DMS53 (cell line): ENCODE results near the gene SLC9B1.
A peak's percentile ranks its signal among the peaks of the same experiment; 100 is the strongest.

Experiments used
- DNase-seq: peaks from one replicate; lab custom pipeline; 2025; lab: John Stamatoyannopoulos, UW

SLC9B1 gene, protein sequence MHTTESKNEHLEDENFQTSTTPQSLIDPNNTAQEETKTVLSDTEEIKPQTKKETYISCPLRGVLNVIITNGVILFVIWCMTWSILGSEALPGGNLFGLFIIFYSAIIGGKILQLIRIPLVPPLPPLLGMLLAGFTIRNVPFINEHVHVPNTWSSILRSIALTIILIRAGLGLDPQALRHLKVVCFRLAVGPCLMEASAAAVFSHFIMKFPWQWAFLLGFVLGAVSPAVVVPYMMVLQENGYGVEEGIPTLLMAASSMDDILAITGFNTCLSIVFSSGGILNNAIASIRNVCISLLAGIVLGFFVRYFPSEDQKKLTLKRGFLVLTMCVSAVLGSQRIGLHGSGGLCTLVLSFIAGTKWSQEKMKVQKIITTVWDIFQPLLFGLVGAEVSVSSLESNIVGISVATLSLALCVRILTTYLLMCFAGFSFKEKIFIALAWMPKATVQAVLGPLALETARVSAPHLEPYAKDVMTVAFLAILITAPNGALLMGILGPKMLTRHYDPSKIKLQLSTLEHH

DNA sequence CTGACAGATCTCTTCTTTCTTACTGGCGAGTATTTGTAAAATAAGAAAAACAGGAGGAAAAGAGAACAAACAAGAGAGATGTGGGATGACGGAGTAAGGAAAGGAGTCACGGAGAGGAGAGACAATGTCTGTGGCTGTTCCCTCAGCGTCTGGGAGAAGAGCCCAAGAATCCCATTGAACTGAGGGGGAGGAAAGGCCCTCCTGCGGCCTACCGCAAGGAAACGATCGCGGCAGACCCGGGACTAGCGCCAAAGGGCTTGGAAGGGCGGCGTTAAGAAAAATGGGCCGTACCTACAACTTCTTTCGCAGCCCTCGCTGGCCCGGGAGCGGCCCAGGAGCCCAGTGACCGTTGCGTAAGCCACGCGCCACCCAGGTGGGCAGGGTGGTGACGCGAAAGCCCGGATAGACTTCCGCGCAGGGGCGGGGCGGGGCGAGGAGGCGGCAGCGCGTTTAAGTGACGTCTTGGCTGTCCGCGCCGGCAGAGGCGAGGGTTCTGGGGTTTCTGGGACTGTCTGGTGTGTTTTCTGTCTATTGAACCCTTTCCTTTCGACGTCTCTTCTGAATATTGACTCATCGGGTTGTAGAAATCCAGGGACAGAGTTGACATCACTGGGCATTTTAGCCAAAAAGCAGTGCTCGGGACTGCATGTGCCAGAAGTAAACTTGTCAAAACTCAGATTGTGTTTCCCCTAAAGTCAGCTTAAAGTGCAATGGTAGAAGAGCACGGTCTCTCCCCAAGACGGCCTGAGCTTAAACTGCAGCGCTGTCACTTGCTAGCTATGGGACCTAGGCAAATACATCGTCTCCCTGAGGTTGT is at the start of gene SLC9B1:
TSS of gene SLC9B1 (minus strand) at position 398 of the 817 bp plus-strand sequence. CDS start 27,994 bp downstream, outside the sequence.
- peak; percentile 95 for DNase-seq

DNA sequence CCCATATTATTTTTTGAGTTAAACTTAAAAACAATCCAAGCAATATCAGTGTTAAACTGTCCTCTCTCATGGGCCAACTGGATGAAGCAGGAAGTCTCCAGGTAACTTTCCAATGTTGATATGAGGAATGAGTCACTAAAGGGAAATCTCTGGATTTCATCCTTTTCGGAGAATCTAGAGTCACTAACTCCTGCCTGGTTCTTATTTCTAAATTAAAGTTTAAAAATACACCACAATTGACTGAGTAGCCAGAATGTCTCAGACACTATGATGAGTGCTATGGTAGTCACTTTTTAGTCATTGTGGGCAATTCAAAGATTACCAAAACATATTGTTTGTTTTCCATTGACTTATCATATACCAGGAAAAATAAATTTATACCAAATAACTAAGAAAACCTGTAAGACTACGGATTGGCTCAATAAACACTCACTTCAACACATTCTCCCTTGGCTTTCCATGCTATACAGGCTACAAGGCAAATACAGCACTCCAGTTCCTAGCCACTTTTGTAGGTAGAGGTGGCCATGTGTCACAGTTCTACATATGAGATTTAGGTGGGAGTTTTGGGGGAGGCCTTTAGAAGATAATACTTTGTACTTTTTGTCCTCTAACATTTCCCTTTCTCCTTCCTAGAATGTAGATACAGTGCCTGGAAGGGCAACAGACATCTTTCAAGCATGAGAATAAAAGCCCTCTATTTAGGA is 48.5 kb upstream of the SLC9B1 start:
- DNase-seq, result peak; percentile 3

DNA sequence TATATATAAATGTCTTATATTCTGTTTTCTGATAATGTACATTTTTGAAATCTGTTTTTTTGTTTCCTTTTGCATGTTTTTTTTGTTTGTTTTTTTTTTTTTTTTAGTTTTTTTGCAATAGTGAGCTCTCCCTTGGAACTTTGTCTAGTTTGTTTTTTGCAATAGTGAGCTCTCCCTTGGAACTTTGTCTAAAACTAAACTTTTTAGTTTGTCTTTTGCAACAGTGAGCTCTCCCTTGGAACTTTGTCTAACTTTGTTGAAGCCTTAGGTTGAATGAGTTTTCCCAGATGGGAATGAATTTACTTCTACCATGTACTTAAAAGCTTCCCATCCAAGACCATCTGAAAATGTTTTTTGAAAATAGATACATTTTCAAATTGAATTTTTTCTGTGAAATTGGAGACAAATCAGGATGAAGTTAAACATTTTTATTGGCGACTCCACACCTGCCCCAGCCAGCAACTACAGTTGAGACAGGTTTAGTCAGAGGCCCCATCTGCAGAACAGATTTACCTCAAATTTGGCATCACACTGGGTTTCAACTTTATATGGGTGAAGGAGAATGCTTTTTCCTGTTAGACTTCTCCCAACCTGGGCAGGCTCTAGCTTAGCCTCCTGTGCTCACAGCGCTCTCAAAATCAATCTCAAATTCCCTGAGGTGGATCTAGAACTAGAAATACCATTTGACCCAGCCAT is 41.1 kb upstream of the SLC9B1 start:
- no peak for DNase-seq

DNA sequence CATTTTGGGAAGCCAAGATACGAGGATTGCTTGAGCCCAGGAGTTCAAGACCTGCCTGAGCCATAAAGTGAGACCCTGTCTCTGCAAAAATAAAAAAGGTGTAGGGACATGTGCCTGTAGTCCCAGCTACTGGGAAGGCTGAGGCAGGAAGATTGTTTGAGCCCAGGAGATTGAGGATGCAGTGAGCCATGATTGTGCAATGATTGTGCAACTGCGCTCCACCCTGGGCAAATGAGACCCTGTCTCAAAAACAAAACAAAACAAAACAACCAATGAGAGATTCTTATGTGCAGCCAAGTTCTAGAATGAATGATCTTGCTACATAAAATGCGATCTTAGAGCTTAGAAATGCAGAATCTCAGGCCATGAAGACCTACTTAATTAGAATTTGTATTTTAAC is 34.5 kb upstream of the SLC9B1 start:
- DNase-seq, result no peak

DNA sequence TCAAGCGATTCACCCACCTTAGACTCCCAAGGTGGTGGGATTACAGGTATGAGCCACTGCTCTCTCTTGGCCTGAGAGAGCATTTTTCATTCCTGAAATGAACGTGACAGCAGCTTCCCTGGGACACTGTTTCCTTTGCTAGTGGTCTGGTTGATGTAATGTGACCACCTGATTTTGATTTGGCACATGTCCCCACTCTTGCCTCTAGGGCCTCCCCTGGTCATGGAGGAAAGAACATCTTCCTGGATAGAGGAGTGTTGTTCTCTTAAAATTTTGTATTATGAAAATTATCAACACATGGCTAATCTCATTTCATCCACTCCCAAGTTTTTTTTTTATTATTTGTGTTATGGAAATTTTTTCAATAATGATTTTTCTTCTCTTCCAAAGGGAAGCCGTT is 33.3 kb upstream of the SLC9B1 start:
- DNase-seq, result no peak

DNA sequence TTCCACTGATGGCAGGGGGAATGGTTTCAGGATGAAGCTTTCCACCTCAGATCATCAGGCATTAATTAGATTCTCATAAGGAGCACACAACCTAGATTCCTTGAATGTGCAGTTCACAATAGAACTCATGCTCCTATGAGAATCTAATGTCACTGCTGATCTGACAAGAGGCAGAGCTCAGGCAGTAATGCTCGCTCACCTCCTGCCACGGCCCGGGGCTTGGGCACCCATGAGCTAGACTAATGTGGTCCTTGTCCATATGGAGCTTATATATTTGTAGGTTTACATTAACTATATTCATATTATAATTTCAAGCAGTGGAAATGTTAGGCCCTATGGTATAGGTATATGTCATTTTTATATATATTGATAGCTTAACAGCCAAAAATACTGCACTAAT is 32.6 kb upstream of the SLC9B1 start:
- DNase-seq, result no peak

DNA sequence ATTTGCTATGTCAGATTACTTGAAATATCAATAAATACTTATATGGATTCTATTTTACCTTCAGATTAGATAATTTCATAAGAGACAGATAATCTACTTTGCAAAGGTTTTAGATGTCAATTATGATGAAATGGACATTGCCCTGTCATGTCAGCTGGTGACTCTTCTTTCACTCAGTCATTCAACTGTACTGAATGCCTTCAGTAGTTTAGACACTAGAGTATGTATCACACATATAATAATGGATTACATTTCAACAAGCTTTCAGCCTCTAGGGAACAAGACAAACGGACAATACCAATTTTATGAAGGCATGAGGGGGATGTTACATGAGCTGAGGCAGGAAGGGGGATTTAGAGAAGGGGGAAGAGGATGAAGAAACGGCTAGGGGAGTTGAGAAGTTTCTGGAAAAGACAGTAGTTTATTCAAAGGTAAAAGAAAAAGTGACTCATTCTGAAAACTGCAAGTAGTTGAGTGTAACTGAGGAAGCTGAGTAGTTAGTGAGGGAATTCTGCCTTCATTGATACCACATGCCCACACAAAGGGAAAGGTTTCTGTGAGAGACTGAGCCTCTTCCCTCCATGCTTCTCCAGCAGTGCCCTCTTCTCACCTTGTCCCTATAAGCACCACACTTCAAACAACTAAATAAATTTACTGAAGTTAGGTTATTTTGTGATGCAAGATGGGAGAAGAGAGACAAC is 31.4 kb upstream of the SLC9B1 start:
- no peak for DNase-seq

DNA sequence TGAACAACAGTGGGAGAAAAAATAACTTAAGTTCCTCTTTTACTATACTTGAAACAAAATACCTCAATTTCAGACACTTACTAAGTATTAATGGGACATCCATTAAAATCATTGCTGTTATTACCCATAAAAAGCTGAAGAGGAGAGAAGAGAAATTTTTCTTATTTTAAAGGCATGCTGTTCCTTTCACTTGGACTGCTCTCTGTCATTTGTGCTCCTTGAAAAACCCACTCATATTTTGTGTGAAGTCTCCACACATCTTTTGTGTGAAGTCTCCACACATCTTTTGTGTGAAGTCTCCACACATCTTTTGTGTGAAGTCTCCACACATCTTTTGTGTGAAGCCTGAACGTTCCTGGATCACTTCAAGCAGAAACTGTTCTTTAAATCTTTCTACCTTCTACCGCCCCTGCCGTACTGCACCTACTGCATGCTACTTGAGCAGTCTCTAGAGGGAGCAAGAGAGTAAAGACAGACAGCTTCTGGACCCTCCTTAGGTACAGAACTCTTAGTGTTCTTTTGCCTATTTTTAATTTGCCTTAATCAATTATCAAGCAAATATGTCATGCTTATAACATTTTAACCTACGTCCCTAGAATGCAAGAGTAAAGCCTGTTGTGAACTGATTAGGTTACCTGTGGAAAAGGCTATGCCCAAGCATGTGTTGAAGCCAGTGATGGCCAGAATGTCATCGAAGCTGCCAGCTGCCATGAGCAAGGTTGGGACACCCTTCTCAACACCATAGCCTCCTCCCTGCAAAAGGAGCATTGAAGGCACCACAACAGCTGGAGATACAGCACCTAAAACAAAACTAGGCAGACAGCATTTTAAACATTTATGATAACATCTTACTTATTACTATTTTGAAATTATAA is 27.1 kb upstream of the SLC9B1 start:
- DNase-seq, result peak; percentile 65

DNA sequence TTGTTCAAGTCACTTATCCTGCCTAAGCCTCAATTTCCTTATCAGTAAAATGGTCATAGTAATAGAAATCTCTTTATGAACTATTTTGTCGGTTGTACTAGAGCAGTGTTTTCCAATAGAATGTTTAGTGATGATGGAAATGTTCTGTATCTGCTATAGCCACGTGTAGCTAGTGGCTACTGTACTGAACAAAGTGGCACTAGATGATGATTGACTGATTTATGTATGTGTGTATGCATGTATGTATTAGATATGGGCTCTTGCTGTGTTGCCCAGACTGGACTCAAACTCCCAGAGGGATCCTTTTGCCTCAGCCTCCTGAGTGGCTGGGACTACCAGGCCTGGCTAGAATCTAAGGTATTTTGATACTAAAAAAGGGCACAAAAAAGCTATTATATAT is 24.7 kb upstream of the SLC9B1 start:
- no peak for DNase-seq

DNA sequence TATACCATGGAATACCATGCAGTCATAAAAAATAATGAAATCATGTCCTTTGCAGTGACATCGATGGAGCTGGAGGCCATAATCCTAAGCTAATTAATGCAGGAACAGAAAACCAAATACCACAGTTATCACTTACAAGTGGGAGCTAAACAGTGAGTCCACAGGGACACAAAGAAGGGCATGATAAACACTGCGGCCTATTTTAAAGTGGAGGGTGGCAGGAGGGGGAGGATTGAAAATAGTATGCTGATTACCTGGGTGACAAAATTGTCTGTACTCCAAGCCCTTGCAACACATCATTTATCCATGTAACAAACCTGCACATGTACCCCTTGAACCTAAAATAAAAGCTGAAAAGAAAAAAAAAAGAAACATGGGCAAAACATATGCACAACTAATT is 16.7 kb upstream of the SLC9B1 start:
- no peak for DNase-seq

DNA sequence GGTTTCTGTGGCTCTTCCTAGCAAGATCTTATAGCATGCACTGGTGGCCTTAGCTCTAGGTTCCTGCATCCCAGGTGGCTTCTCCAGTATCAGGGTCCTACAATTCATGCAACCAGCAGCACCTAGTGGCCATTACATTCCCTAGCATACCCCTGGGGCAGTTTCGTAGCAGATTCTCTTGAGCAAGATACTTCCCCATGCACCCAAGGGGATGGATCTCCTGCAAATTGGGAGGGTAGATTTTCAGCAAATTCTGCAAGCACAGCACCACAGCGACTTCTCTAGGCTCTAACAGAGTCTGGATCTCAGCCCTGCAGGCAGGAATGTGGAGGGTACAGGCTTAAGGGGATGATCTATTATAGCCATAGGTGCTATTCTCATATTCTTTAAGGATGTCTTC is 13.1 kb upstream of the SLC9B1 start:
- DNase-seq, result peak; percentile 51

DNA sequence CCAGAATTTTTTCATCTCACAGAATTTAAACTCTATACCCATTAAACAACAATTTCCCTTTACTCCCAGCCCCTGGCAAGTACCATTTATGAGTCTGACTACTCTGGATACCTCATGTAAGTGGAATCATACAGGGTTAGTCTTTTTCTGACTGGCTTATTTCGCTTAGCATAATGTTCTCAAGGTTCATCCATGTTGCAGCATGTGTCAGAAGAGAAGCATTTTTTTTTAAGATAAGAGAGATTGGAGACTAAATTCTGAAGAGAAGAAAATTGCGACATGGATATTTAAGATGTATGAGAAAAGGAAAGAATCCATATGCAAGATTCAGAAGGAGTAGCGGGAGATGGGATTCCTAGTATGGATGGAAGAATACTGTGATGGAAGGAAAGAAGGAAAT is 11.3 kb upstream of the SLC9B1 start:
- no peak for DNase-seq

DNA sequence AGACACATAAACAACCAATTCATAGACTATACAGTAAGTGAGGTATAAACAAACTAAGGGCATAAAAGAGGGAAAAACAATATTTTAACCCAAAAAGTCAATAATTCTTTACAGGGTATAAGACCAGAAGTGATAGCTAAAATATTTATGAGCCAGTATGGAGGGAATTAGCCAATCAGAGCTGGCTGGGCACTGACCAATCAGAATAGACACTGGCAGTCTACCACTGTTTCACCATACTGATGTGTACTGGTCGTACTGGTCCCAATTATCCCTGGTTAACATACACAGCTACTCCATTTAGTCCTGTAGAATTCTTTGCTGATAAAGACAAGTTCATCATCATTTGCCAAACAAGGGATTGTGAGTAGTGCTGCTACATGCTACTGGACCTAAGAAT is 9.8 kb upstream of the SLC9B1 start:
- DNase-seq, result no peak

DNA sequence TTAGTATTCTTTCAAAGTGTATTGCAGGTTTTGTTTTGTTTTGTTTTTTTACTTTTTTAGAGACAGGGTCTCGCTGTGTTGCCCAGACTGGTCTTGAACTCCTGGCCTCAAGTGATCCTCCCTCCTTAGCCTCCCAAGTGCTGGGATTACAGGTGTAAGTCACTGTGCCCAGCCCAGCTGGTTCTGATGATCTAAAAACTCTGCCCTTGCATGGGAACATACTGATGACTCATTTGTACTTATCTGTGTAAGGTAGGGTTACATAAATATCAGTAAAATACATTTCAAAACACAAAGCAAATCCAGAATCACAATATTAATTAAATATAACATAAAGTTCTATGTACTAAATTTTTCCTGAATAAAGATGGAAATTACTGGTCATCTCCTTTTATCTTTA is 7.4 kb upstream of the SLC9B1 start:
- DNase-seq, result no peak

DNA sequence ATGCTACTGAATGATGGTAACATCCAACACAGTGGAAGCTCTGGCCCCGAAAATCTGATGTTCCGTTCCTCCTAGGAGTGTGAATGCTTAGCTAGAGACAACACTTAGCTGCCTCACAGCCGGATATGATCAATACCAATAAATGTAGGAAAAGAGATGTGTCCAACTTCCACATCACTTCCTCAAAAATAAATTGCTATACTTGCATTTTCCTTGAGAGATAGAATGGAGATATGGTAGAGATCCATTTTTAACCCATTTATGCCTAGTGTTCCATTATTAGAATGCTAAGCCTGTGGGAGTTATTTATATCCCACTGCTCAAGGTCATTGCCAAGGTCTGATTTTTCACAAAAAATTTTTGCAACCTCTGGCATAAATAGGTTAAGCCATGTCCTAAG is 5.5 kb upstream of the SLC9B1 start:
- no peak for DNase-seq

DNA sequence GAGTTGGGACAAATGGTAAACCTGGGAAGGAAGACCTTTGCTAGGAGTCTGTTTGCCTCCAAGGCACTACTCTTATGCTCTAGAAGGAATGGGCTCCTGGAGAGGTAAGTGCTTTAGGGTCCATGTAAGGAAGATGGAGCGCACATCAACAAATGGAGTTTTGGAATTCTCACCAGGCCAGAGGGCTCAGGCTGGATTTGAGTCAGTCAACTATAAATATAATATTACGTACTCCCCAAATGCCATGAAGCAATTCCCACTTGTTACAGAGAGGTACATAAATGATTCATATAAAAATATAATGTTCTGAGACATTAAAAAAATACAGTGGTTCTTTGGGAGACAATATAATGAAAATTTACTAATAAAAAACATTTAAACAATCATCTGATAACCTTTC is 1.6 kb upstream of the SLC9B1 start:
- DNase-seq, result no peak

DNA sequence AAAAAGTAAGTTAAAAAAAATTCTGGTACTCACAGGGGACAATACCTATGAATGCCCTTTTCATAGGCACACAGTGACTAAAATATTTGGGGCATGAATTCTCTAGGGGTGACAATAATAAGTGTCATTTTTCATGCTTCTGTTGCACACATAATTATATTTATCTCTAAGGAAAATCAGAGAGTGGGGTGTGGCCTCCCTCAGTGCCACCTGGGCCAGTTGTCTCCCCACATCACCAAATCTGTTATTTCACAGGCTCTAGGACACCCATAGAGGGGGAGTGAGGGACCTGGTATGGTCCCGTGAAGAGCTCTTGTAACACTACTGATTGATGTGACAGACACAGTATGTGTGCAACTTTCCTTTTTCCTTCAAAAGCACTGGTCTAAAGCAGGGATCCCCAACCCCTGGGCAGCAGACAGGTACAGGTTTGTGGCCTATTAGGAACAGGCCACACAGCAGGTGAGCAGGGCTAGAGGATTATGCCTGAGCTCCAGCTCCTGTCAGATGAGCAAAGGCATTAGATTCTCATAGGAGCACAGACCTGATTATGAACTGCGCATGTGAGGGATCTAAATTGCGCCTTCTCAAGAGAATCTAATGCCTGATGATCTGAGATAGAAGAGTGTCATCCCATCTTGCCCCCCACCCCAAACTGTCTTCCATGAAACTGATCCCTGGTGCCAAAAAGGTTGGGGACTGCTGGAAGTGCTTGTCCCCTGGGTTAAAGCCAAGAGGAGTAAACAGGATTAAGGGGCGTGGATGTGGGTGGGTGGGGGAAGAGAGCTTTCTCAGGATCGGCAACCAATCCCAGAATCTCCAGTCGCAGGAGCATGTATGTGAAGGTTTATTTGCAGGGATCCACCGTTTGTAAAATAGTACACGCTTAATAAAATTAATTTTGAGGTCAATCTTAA is 856 bp downstream of the SLC9B1 start:
- peak; percentile 44 for DNase-seq

DNA sequence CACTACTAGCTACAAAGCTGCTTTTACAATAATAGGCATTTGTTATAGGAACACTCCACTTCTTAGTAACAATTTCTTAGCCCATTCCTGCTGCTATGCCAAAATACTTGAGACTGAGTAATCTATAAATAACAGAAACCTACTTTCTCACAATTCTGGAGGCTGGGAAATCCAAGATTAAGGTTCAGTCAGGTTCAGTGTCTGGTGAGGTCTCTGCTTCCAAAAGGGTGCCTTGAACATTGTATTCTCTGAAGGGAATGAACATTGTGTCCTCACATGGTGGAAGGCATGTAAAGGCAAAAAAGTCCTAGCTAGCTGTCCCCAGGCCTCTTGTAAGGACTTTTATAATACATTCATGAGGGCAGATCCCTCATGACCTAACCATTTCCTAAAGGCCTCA is 7.0 kb downstream of the SLC9B1 start:
- no peak for DNase-seq

DNA sequence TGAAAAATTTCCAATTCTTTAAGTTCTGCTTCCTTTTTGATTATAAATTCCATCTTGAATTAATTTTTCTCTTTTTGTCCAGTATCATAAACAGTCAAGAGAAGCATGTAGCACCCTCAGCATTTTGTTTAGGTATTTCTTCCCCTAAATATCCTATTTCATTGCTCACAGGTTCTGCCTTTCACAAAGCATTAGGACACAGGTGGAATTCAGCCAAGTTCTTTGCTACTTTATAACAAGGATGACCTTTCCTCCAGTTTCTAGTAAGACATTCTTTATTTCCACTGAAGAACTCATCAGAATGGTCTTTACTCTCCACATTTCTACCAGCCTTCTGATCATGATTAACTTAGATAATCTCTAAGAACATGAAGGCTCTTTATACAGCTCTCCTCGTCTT is 7.4 kb downstream of the SLC9B1 start:
- no peak for DNase-seq
